ENCODE data around the gene CRTC1.
A peak's percentile ranks its signal among the peaks of the same experiment; 100 is the strongest.
"Not testable (repeated sequence)": the region's sequence is repeated elsewhere in the genome, so short reads cannot be mapped to it uniquely, and the experiment has no call there.

The CRTC1 gene

DNA sequence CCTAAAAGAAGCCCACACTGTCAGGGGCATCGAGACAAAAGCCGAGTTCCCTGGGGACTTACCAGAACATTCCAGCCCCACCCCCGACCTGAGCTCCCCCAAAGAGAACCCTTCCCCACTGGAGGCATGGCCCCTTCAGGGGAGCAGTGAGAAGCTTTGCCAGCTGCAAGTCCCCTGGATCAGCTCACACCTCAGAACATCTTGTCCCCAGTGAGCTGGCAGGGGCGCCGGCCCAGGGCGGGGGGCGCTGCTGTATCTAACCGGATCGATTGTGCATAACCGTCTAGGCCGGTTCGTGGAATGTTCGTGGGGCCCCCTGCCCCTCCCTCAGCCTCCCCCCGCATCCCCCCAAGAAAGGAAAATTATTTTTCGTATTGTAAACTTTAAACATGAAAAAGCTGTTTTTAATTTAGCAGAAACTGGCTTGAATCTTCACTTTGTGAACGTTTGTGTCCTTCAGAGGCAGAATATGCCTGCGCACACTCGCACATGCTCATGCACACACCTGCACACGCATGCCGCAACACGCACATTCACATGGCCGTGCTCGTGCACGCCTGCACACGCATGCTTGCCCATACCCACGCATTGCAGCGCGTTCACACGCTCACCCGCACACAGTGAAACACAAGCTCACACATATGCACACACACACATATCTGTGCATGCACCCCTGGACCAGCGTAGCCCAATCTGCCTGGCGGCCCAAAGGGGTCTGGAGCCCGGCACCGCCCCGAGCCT is 12.0 kb upstream of the CRTC1 start:
- DNase-seq, result no peak

DNA sequence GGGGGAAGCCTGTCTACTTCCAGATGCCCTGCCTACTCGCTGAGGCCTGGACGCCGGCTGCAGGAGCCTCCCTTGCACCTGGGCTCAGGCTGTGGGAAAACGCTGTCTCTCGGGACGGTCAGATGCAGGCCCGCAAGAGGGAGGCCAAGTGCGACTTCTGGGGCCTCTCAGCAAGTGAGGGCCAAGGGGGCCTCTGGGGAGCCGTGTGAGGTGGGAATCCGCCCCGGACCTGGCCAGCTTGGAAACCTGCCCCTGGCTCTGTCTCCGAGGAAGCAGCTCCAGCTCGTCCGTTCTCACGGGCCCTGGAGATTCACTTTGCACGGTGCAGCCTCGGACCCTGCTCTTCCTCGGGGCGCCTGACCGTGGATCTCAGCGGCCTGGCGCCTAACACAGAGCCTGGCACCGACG is 11.4 kb upstream of the CRTC1 start:
- no peak for DNase-seq

DNA sequence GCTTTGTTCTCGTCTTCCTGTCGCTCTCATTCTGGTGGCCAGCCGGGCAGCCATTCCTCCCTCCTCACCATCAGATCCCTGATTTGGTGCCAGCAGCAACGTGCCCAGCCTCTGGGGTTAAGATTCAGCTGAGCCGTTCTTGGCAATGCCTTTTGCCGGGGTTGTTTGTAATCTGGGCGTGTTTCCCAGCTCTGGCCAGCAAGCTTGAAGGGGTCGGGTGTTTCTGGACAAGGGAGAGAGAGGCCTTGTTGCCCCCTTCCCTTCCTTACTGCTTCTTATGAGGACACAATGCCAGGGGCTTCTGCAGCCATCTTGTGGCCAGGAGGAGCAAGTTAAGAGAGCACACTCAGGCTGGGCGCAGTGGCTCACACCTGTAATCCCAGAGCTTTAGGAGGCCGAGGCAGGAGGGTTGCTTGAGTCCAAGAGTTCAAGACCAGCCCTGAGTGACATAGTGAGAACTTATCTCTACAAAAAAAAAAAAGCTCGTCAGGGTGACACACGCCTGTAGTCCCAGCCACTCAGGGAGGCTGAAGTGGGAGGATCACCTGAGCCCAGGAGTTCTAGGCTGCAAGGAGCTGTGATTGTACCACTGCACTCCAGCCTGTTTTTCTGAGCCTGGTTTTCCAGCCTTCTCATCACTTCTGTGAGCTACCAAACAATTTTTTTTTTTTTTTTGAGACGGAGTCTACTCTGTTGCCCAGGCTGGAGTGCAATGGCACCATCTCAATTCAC is 10.7 kb upstream of the CRTC1 start:
- no peak for DNase-seq

DNA sequence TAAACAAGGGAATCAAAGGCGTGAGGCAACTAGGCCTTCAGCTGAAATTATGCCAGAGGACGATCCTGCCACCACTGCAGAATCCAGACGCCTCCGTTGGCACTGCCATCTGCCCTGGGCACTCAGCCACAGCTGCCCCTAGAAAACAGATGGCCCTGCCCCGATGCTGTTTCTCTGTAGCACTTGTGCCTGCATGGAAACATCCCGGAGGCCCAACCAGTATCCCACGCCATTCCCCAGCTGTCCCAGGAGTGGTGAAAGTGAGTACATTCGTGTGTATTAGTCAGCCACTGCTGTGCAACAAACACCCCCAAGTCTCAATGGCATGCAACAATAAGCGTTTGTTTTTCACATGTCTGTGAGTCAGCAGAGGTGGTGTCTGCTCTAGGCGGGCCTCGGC is 8.9 kb upstream of the CRTC1 start:
- no peak for DNase-seq

DNA sequence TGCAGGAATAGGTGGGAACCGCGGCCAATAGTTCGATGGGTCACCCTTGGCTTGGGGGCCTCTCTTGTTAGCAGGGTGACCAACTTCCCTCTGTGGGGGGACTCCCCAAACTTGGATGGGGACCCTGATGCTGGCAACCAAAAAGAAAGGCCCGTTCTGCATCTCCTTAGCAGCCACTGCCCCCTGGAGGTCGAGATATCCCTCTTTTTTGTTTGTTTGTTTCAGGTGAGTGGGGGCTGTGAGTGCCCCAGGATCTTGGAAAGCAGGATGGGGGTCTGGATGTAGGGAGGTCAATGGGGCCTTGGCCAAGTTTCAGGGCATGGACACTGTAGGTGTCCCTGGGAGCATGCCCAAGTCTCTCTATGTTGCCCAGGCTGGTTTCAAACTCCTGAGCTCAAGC is 7.7 kb upstream of the CRTC1 start:
- DNase-seq, result no peak

DNA sequence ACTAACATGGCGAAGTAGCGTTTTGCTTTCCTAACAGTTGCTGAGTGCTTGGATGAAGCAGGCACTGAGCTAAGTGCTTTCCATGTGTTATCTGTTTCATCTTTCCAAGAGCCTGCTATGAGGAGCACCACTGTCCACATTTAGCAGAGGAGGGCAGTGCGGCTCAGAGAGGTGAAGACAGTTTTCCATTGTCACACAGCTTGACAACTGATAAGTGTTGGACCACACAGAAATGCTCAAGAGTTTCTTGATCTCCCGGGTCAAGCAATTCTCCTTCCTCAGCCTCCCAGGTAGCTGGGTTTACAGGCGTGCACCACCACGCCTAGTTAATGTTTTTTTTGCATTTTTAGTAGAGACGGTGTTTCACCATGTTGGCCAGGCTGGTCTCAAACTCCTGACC is 6.8 kb upstream of the CRTC1 start:
- DNase-seq, result no peak

DNA sequence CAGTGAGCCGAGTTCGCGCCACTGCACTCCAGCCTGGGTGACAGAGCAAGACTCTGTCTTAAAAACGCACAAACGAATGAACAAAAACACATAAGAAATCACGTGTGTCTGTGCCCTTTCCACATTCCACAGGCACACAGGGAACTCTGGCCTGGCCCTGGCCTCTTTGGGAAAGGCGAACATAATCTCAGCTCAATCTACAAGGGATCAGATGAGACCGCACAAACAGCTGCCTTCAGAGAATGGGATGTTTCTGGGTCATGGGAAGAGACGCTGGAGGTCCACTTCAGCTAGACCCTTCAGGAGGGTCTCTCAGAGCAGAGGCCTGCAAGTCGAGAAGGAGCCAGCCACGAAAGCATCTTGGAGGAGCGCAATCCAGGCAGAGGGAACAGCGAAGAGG is 6.3 kb upstream of the CRTC1 start:
- DNase-seq, result no peak

DNA sequence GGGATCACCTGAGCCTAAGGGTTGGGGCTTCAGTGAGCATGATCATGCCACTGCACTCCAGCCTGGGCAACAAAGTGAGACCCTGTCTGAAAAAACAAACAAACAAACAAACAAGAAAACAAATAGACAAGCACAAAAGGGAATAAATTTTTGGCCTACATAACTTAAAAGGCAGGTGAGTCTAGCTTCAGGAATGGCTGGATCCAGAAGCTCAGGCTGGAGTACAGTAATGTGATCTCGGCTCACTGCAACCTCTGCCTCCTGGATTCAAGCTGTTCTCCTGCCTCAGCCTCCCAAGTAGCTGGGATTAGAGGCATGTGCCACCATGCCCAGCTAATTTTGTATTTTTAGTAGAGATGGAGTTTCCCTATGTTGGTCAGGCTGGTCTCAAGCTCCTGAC is 3.3 kb upstream of the CRTC1 start:
- DNase-seq, result not testable (repeated sequence)

DNA sequence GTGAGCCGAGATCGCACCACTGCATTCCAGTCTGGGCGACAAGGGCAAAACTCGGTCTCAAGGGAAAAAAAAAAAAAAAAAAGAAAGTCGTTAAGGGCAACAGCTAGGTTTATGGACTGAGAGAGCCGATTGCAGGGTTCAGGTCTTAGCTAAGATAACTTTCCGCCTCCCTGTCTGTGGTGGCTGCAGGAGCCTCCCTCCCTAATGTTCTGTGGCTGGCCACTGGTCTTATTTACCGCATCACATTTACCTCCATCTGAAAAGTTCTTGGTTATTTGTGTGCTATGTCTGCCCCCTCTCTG is 722 bp upstream of the CRTC1 start:
- DNase-seq, result no peak

DNA sequence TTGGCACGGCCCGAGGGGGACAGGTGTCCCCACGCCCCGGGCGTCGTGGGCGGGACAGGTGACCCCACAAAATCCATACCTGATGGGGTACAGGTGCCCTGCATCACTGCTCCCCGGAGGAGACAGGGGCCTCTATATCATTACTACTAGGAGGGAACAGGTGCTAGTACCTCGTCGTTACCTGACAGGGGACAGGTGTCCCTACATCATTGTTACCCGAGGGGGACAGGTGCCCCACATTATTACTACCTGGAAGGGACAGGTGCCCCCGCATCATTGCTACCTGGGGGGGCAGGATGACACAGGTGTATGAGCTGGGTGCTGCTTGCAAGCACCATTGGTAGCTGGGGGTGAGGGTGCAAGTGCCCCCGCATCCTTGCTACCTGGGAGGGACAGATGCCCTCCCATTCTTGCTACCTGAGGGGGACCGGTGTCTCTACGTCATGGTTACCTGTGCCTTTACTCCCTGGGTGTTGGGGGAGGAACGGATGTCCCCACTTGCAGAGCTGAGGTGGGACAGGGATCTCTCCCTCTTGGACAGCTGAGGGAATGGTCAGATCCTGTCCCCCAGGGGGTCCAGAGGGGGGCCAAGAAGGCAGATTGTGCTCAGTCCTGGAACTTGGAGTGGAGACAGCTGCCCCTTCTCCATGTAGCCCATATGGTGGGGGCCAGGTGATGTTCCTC is 620 bp downstream of the CRTC1 start:
- DNase-seq, result no peak

DNA sequence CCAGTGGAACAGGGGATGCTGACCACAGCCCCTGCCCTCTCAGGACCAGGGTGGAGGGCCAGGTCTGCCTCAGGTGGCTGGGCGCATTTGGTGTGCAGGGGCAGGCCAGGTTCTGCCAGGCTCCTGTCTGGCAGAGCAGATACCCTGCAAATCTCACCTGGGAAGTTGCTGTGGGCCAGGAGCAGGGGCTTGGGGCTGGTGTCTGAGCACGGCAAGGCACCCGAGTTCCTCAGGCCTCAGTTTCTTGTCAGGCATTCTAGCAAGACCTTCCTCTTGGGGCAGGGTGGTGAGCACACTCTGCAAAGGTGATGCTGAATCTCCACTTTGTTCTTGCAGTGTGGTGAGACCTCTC is 1.1 kb downstream of the CRTC1 start:
- DNase-seq, result no peak

DNA sequence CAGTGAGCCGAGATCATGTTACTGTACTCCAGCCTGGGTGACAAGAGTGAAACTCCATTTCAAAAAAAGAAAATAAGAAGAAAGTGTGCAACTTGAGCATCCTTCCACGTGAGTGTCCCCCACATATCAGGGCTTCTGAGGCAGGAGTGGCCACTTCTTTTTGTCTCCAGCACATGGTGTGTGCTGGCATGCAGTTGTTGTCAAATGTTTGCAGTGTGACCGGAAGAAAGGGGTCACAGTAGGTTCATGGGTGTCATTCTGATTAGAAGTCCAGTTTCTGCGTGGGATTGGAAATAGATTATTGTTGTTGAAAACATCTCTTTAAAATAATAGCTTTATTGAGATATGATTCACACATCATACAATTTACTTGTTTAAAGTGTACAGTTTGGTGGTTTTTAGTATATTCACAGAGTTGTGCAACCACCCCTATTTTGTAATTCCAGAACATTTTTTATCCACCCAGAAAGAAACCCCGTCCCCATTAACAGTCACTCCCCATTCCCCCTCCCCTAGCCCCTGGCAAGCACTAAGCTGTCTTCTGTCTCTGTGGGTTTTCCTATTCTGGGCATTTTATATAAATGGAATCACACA is 2.2 kb downstream of the CRTC1 start:
- DNase-seq, result no peak

DNA sequence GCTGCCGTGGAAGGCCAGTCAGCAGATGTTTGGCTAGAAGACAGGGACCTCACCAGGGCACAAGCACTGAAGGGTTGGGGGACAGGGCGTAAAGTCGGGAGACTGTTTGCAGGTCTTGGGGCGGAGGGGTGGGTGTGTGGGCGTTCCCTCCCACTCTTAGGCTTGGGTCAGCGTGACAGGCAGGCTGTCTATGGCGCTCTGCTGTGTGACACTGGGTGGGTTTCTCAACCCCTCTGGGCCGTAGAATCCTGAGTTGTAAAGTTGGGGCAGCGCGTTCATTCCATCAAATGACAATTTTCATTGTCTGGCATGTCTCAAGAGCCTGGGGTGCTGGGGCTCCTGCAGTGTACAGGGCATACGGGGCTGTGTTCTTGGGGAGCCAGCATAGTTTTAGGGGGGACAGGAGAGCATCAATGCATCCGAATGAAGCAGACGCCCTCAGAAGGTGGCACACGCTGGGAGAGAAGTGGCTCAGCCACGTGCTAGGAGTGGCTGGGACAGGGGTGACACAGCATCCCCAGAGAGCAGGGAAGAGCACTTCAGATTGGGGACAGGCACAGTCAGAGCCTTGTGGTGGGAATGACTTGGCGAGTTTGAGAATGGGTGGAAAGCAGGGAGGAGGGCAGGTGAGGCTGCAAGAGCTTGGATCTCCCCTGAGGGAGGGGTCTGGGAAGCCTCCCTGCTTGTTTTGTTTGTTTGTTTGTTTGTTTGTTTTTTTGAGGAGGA is 4.4 kb downstream of the CRTC1 start:
- DNase-seq, result no peak

DNA sequence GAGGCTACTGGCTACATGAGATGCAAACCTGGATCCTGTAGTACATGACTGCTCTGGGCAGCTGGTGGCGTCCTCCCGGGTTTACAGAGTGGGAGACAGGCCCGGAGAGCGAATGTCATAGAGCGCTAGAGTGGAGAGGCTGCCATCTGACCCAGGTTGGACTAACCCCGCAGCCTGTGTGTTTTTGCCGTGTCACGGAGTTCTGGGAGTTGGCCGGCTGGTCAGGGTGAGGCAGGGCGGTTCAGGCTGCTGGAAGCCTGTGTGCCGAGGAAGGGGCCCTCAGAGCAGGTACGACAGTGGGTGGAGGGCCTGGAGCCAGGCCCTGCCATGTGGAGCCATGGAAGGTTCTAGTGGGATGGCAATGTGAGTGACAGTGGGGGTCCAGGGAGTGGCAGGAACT is 12.5 kb downstream of the CRTC1 start:
- no peak for DNase-seq

DNA sequence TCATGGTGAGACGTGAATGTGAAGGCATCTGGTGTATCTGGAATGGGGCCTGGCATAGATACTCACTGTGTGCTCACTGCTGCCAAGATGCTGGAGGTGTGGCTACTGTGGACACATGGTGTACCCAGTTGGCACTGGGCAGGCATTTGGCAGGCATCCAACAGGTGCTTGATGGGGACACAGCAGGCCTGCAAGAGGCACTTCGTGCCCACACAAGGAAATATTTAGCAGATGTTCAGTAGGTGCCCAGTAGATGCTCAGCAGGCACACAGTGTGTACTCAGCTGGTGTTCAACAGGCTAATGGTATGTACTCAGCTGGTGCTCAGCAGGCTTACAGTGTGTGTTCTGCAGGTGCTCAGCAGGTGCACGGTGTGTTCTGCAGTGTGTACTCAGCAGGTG is 14.2 kb downstream of the CRTC1 start:
- DNase-seq, result no peak

DNA sequence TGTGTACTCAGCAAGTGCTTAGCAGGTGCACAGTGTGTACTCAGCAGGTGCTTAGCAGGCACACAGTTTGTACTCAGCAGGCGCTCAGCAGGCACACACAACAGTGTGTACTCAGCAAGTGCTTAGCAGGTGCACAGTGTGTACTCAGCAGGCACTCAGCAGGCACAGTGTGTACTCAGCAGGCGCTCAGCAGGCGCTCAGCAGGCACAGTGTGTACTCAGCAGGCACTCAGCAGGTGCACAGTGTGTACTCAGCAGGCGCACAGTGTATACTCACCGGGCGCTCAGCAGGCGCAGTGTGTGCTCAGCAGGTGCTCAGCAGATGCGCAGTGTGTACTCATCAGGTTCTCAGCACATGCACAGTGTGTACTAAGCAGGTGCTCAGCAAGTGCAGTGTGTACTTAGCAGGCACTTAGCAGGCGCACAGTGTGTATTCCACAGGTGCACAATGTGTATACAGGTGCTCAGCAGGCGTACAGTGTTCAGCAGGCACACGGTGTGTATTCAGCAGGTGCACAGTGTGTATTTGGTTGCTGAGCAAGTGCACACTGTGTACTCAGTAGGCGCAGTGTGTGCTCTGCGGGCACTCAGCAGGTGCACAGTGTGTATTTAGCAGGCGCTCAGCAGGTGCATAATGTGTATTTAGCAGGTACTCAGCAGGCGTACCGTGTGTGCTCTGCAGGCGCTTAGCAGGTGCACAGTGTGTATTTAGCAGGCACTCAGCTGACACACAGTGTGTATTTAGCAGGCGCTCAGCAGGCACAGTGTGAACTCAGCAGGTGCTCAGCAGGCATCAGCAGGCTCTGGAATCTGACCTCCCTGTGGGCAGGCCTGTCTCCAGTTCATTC is 15.1 kb downstream of the CRTC1 start:
- no peak for DNase-seq

DNA sequence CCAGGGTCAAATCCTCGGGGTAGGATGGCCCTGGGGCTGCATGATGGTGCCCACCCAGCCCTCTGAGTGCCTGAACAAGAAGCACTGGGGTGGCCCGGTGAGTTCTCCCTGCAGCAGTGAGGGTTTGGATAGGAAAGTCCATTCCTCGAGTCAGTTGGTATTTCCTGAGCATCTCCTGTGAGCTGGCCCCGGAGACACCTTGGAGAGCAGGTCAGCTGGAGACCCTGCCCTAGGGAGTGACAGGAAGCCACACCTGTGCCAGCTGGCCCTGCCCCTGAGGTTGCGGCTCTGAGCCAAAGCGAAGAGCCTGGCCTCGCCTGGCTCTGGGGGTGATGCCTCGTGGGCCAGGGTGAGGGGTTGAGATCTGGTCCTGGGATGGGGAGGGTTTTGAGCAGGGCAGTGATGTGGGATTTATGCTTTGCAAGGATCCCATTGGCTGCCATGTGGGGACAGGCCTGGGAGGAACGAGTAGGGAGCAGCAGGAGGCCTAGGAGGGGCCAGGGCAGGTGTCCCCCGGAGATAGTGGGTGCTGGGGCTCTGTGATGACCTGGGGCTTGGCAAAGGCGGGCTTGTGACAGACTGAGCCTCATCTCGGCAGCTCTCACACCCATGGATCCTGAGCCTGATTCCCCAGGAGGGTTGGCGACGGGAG is 16.0 kb downstream of the CRTC1 start:
- DNase-seq, result no peak

DNA sequence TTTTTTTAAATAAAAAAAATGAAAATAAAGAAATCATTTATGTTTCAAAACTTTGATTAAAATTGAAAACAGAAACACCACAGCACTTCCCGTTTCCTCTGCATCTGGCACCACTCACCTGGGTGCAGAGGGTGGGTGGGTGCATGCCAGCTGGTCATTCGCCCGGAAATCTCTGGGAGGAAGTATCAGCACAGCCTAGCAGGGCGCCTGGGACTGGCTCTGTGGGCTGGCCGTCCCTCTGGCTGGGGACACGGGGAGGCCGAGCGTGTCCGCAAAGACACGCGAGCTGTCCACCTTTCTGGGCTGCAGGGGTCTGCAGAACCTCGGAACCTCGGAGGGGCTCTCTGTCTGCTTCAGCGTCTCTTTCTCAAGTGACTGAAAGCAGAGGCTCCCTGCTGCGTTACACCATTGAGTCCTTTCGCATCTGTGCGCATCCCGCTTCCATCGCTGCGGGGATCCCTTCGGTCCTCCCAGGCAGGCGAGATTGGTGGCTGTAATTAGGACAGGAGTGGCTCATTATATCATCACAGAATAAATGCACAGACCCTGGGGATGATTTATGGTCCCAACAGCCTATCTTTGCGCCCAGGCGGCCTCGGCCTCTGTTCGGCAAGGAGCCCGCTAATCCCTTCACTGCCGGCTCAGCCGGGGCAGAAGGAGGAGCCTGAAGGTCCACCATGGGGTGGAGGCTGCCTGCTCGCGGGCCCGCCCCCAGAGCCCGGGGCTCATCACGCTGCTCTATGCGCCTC is 17.2 kb downstream of the CRTC1 start:
- DNase-seq, result peak; percentile 44 to 60

DNA sequence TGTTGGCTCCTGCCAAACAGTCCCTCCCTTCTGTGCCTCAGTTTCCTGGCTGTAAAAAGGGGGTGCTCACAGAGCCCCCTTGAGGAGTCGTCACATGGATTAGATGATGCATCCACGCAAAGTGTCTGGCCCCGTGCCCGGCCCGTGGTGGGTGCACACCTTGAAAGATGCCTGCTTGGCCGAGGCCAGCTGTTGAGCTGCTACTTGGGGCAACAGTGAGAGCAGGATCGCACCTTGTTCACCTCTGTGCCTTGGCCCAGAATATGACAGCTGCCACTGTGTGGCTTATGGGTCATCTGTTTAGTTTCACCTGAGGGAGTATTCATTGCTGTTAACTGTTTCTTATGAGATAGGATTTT is 17.7 kb downstream of the CRTC1 start:
- no peak for DNase-seq

DNA sequence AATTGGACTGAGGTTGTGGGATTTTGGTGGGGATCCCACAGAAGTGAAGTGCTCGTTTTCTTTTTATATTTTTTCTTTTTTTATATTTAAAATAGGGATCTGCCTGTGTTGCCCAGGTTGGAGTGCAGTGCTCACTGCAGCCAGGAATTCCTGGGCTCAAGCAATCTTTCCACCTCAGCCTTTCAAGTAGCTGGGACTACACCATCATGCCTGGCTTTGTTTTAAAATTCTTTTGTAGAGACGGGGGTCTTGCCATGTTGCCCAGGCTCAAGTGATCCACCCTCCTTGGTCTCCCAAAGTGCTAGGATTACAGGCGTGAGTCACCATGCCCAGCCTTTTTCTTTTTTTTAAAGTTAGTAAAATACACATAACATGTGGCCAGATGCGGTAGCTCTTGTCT is 20.6 kb downstream of the CRTC1 start:
- DNase-seq, result no peak

DNA sequence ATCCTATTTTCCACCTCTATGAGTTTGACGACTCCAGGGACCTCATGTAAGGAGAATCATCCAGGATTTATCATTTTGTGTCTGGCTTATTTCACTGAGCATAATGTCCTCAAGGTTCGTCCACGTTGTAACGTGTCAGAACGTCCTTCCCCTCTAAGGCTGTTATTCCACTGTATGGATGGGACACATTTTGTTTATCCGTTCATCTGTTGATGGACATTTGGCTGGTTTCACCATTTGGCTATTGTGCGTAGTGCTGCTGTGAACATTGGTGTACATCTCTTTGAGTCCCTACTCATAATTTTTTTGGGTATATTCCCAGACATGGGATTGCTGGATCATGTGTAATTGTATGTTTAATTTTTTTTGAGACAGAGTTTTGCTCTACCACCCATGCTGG is 21.5 kb downstream of the CRTC1 start:
- no peak for DNase-seq

Measured in stimulated activated CD4-positive, alpha-beta T cell treated with anti-CD3 and anti-CD28 coated beads, Interleukin-2, amount 100 ng/mL, for 48 hours (primary cell).